Activated T-cell treated with anti-CD3 and anti-CD28 coated beads for 48 hours (primary cell): ENCODE results near the gene KAZN.

Experiments used
- DNase-seq: peaks from one replicate; pipeline ENCODE4 v3.0.0-alpha.2; 2020; ENCODE audit warnings: low read depth

Gene KAZN

GRCh38 chr1:14590411-14591180 is 7.9 kb upstream of the KAZN start:
- no peak for DNase-seq

DNA sequence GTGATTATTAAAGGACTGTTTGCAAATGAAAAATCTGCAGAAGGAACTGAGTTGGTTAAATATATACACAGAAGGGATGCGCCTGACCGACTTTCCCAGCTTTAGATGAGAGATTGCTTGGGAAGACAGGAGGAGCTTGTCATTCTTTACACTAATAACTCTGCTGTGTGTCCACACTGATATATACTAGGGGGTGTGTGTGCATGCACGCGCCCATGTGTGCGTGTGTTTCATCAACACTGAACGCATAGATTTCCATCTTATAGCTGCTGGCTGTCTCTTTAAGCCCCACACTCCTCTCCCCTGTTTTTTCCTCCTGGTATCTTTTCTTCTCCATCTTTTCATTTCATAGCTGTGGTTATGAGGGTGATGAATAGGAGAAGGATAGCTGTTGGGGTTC is 6.9 kb upstream of the KAZN start:
- DNase-seq = no peak

DNA sequence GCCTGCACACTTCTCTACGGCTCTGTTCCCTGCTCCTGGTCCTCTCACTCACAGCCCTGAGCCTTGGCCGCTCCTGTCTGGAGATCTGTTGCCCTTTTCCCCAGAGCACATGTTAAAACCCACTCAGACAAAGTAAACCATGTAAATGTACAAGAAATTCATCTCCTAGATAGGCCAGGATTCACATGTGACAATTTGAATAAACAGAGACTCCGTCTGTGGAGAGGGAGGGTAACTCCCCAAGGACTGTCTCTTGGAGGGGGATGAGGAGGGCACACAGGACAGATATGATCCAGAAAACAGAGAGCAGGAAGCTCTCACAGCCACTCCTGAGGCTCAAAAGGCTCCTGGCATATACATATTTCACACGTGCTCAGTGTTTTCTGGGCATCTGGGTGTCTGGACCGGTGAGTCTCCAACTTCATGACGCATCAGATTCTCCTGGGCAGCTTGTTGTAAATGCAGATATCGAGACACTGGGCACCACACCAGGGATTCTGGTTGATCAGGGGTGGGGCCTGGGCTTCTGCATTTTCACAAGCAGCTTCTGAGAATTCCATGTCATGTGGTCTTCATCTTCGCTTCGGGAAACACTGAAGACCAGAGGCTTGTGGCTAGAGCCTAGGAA is 6.4 kb upstream of the KAZN start:
- DNase-seq = no peak

DNA sequence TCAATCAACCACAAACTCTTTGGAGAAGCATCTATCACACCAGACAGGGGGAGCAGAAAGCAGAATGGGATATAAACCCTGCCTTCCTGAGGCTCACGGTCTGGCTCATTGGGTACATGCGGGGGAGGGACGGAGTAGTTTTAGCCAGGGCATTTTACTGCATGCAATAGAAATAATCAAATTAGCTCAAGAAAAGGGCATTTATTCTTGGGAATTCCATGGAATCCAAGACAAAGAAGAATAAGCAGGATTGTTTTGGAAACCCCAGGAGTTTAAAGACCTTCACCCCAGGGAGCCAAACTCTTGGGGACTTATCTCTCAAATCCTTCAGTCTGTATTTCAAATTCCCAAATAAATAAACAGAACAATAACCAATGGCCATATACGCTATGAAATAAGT is 5.2 kb upstream of the KAZN start:
- DNase-seq = no peak

- no peak for DNase-seq
Measured at GRCh38 chr1:14594045-14594444, 4.4 kb upstream of the KAZN start.

DNA sequence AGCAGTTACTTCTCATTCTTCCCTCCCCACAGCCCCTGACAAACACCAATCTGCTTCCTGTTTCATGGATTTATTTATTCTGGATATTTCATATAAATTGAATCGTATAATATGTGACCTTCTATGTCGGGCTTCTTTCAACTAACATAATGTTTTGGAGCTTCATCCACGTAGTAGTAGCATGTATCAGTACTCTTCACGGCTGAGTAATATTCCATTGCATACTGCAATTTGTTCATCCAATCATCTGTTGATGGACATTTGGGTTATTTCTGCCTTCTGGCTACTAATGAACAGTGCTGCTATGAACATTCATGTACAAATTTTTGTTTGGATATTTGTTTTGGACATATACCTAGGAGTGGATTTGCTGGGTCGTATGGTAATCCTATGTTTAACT is 1.9 kb upstream of the KAZN start:
- no peak for DNase-seq

DNA sequence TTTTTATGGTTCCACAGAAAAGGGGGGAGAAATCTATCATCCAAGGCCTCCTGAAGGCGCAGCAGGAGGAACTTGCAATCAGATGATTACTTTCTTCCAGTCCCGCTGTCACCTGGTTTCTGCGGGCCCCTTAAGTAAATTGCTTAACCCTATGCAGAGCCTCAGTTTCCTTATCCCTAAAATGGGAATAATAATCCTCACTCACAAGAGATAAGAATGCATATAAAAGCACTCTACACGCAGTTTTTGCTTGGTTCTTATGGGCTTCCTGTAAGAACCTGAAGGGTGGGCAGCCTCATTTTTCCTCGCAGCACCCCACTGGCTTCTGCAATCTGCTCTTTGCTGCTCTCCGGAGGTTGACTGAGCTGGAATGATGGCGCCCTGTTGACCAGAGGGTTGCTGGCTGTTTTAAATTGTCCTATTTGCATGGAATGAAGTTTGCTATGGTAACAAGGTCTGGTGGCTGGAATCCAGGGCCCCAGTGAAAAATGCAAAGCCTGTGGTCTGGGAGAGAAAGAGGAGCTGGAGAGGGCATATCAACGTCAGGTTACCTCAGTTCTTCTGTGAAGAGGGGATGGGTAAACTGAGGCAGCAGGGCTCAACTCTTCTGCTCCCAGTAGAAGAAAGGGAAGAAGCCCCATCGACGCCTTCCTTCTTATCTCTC is 1.0 kb upstream of the KAZN start:
- no peak for DNase-seq

DNA sequence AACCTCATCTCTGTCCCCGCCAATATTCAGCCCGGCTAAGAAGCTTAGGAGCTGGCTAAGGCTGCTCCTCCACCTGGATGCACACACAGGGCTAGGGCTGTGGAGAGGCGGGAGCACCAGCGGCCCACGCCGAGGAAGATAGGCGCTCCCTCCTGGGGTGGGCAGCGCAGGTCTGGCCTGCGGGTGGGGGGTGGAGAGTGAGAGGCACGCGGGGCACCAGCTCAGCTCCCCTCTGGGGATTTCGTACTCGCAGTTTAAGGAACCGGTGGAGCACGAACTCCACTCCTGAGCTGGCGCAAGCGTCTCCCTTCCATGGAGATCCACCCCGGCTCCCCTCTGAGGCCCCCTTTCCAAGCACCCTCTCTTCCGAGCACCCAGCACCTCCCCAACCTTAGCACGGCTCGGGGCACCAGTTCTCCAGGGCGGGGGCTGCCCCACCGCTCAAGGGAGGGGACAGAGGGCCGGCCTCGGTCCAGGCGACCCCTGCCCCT is 433 bp upstream of the KAZN start:
- no peak for DNase-seq

DNA sequence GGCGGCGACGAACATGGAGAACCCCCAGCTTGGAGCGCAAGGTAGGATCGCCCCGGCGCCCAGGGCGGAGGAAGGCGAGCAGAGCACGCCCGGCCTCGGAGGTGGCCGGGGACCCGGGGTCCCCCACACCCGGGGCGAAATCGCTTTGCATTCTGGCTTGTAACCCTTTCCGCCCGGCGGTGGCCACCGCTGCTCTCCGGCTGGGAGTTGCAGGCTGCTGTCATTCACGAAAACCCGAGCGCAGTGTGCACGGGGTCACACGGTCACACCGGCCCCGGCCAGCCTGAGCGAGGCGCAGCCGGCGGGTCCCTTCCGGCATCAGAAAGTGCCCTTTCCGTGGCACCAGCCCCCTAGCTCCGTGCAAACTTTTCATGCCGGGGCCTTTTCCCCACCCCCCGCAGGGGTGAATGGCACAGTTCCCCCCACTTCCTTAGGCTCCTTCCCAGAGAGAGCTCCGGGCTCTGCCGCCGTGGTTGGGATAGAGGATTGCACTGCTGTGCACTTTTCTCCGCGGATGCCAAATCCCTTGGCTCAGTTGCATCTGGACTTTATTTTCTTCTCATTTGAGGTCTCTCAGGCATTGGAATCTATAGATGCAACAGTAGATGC is 802 bp downstream of the KAZN start:
- no peak for DNase-seq

- no peak for DNase-seq
Measured at GRCh38 chr1:14599800-14600199, 1.3 kb downstream of the KAZN start.

DNA sequence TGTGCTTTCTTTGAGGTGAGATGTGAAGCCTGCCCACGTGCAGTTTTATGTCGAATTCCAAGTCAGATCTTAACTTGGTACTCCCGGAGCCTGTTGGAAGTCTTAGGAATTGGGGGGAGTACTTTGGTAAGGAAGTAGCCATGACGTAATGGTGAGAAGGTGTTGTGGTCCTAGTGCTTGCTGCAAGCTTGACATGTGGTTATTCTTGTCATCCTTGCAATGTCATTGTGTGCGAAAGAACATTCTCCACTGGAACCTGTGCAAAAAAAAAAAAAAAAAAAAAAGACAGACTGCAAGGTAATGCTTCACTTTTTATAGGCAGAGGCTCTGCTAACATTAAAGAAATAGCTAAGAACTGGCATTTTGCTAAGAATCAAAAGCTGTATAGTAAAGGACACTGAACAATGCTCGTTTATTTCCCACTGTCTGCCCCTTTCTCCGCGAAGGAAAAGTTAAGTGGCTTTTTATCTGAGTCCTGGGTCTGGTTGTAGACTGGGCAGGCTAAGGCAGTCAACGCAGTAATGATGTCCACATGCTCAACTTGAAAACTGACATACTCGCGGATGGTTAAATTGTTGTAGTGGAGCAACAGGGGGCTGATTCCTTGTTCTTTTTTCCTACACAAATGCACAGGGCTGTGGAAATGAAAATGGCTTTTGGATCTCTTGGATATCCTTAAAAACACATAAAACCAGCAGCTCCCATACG is 2.1 kb downstream of the KAZN start:
- no peak for DNase-seq

DNA sequence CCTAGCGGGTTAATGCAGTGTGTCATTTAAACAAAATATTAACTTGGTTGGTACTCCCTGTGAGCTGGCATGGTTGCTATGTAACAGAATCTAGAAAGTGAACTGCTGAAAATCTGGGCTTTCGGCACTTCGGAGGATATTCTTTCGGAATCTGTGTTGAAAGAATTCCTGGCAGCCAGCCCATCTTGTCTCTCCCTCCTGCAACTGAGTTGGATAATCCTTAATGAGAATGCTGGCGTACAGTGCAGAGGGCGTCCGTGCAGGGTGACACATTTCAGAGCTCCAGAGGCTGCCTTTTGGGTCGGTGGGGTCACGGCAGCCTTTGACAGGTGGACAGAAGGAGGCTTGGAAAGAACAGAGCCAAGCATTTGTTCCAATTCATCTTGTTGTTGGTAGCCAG is 3.7 kb downstream of the KAZN start:
- no peak for DNase-seq

- DNase-seq = no peak
Measured at GRCh38 chr1:14603645-14604044, 5.2 kb downstream of the KAZN start.

DNA sequence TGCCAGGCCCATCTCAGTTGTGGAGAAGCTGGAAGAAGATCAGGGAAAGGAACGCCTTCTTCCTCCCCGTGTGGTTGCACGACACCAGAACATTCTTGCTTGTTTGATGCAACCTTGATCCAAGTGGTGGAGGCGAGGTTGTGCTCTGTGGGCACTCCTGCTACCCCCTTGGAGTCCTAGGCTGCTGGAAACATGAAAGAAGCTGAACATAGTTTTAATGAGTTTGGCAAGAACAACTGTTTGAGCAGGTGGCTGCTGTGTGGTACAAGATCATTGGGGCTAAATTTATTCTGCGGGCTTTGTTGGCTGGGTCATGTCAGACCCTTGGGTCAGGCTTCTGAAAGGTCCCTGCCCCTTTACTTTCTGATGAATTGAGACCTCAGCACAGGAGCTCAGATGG is 5.9 kb downstream of the KAZN start:
- DNase-seq = no peak

DNA sequence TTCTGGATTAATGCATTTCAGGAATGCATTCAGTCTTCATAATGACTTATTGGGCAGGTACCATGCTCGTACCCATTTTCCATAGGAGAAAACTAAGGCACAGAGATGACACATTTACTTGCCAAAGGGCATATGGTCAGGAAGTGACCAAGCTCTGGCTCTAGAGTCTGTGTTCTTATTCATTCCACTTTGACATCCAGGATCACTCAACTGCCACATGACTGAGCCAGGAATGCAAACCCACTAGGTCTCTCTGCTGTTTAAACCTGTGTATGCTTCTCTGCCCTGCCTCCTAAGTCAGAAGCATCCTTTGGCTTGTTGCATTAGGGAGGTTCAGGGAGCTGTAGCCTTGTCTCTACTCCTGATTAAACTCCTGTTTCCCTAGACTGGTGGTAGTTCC is 7.5 kb downstream of the KAZN start:
- no peak for DNase-seq

DNA sequence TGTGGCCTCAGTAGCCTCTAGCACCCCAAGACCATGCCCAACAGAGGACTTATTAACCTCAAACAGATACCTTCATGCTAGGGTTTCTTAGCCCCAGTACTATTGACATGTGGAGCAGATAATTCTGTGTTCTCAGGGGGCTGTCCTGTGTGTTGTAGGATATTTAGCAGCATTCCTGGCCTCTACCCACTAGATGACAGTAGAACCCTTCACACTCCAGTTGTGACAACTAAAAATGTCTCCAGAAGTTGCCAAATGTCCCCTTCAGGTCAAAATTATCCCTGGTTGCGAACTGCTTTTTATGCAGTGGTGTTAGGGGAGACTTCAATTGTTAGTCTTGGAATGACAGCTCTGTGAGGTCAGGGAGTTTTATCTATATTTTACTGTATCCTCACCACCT is 8.1 kb downstream of the KAZN start:
- no peak for DNase-seq

GRCh38 chr1:14607295-14607694 is 8.8 kb downstream of the KAZN start:
- no peak for DNase-seq

- DNase-seq = no peak
Measured at GRCh38 chr1:14608308-14608707, 9.8 kb downstream of the KAZN start.

DNA sequence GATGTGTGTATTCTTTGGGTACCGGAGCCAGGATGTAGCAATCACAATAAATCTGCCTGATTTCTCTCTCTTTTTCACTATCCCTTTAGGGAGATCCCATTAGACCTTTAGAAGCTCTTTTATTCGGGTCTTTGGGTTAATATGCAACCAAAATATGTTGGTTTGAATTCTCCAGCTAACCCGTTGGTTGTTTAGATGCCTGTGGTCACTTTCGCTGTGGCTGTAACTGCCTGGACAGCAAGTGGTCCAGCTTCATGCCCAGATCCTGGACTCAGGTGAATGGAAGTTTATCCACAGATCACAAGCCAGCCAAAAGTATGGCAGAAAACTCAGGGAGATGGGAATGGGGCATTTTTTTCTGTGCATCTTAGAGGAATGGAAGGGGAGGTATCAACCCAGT is 12.3 kb downstream of the KAZN start:
- DNase-seq = no peak

DNA sequence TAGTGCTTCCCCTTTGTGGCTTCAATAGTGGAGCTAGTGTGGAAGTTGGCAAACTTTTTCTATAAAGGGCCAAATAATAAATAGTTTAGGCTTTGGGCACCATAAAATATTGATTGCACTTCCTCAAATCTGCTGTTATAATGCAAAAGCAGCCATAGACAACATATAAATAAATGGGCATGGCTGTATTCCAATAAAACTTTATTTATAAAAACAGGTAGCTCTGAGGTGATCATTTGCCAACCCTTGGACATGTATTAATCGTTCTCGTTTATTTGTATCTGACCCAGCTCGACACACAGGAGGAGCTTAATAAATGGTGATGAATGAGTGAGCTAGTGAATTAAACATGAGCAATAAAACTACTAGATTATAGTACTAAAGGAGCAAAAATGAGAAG is 13.3 kb downstream of the KAZN start:
- no peak for DNase-seq

- DNase-seq = no peak
Measured at GRCh38 chr1:14612256-14612655, 13.8 kb downstream of the KAZN start.

DNA sequence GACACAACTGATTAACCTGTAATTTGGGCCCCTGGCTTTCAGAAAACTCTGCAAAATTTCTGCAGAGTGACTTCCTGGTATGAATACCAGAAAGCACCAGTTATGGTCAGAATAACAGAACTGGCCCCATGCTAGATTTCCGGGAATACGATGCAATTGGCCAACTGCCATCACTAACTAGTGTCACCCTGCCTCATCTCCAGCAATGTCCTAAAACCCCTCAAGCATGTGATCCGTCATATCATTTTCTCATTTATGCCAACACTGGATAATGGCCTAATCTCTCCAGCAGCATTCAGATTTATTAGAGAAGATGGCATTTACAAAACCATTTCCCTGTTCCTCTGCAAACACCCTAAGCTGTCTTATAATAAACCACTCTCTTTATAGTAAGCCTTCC is 15.4 kb downstream of the KAZN start:
- DNase-seq = no peak
